Medulla oblongata (tissue), 1 donor: ENCODE results near the gene GALT.
A peak's percentile ranks its signal among the peaks of the same experiment; 100 is the strongest.

Experiments
- DNase-seq: peaks from one replicate; pipeline ENCODE4 v3.0.0-alpha.2; 2015; ENCODE audit errors: extremely low spot score

The GALT gene

GRCh38 chr9:34646211-34647083, at the start of gene GALT:
Gene GALT, plus strand, starts transcription at chr9:34646675. Its CDS starts 30 bp downstream, at chr9:34646705.
- DNase-seq: peak; percentile 91

- DNase-seq: no peak
Observed at GRCh38 chr9:34599546-34599945, 46.9 kb upstream of the GALT start.

- no peak for DNase-seq
Observed at GRCh38 chr9:34600908-34601307, 45.6 kb upstream of the GALT start.

GRCh38 chr9:34601937-34602573, 44.4 kb upstream of the GALT start:
- no peak for DNase-seq

GRCh38 chr9:34603610-34604231, 42.8 kb upstream of the GALT start:
- DNase-seq: peak; percentile 92

- no peak for DNase-seq
Observed at GRCh38 chr9:34606190-34606589, 40.3 kb upstream of the GALT start.

- no peak for DNase-seq
Observed at GRCh38 chr9:34606905-34607304, 39.6 kb upstream of the GALT start.

- no peak for DNase-seq
Observed at GRCh38 chr9:34607331-34607730, 39.1 kb upstream of the GALT start.

- DNase-seq: no peak
Observed at GRCh38 chr9:34610434-34611206, 35.9 kb upstream of the GALT start.

- peak; percentile 18 for DNase-seq
Observed at GRCh38 chr9:34611251-34611810, 35.1 kb upstream of the GALT start.

GRCh38 chr9:34611811-34612787, 34.4 kb upstream of the GALT start, which contains the start of gene RPP25L:
Gene RPP25L, minus strand, starts transcription at chr9:34612097. Its CDS starts 801 bp downstream, at chr9:34611296.
- peak; percentile 94 for DNase-seq

- peak; percentile 94 for DNase-seq
Observed at GRCh38 chr9:34612788-34613390, 33.6 kb upstream of the GALT start.

- DNase-seq: no peak
Observed at GRCh38 chr9:34615132-34615531, 31.3 kb upstream of the GALT start.

- DNase-seq: peak; percentile 97
Observed at GRCh38 chr9:34620061-34620994, 26.1 kb upstream of the GALT start, which contains the start of gene DCTN3. Gene DCTN3, minus strand, starts transcription at chr9:34620495. Its CDS starts 31 bp downstream, at chr9:34620464.

- no peak for DNase-seq
Observed at GRCh38 chr9:34623374-34624235, 22.9 kb upstream of the GALT start.

GRCh38 chr9:34624475-34625185, 21.8 kb upstream of the GALT start:
- no peak for DNase-seq

- no peak for DNase-seq
Observed at GRCh38 chr9:34625186-34625486, 21.3 kb upstream of the GALT start.
